Lower leg skin (tissue), 4 donors: ENCODE measurements around the gene LCK. TPM values are rescaled to one million over a fixed set of nuclear protein-coding genes. Genes with fewer than 3 reads are reported as not detected.
"Not testable (repeated sequence)": the region's sequence is repeated elsewhere in the genome, so short reads cannot be mapped to it uniquely, and the experiment has no call there.

Experiments
- DNase-seq, 2 donors: peaks; one replicate each; pipeline ENCODE4 v3.0.0-alpha.2; 2019; ENCODE audit warnings: low spot score in 2 of 2
- H3K4me3 ChIP-seq: fragments of 200-600 bp; sonication (generic); 2 replicates; pipeline ENCODE4 v1.5.1; 2017; ENCODE audit warnings: mild to moderate bottlenecking, low read depth; ENCODE audit not compliant: poor library complexity, severe bottlenecking
- POLR2A ChIP-seq, 2 donors: fragments of 450-650 bp; IDR thresholded peaks; one replicate each; pipeline ENCODE4 v1.6.1; 2016 to 2017; ENCODE audit warnings: antibody characterized with exemption in 2 of 2, mild to moderate bottlenecking in 1 of 2, moderate library complexity in 1 of 2
- WGBS, 2 donors: methylation state at CpG; one replicate each; pipeline ENCODE4 v1.1.5; 2018; 5-methylcytosine and 5-hydroxymethylcytosine counted together
- intact Hi-C: fragments of 100-400 bp; cut with DNase I; formaldehyde crosslinking; loops from one replicate; pipeline ENCODE4 v1.15.0; 2023; ENCODE audit warnings: low total_unique reads
- total RNA-seq, 4 donors: library from RNA; depleted of rRNA; stranded (reverse); fragments of >200 nt; gene quantifications; one replicate each; pipeline ENCODE4 v1.1.0, GENCODE V29; 2016
- TF ChIP-seq, protein P1 (sequence below), 3 donors: fragments of 450-650 bp; IDR thresholded peaks; one replicate each; pipeline ENCODE4 v1.5.1; 2016; ENCODE audit warnings: antibody characterized with exemption in 3 of 3, mild to moderate bottlenecking in 3 of 3, moderate library complexity in 2 of 3

LCK gene
- total RNA-seq, 4 donors from 2014 or later: 0.25 to 3.0 (median 2.0) TPM

DNA sequence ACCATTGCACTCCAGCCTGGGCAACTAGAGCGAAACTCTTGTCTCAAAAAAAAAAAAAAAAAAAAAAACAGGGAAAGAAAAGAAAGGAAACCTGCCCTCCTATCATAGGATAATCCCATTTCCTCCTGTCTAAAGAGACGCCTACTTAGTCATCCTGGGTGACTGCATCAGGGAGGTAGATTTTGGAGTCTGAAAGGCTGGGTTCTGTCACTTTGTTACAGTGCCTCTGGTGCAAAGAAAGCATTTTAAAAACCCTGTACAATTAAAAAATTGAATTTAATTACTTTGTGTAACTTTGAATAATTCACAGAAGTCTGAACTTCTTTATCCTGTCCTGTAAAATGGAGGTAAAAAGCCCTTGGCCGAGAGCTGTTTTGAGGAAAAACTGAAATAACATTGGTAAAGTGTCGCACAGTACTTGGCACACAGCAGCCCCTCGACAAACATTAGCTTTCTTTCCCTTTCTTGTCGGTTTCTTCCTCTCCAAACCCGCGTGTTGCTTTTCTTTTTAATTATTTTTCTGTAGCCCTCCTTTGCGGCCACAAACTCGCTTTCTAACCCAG lies 40.2 kb downstream of the LCK start:
- no peak for DNase-seq
- intact Hi-C loops: no loop called here
- peak overlapping the region; percentile 69 for H3K4me3 ChIP-seq
- WGBS, 2 donors: 44 to 51% methylated on average over 10 of the region's 10 CpGs
- no peak for TF ChIP-seq POLR2A (IDR thresholded peaks at IDR 0.05)
- TF ChIP-seq, protein P1, sequence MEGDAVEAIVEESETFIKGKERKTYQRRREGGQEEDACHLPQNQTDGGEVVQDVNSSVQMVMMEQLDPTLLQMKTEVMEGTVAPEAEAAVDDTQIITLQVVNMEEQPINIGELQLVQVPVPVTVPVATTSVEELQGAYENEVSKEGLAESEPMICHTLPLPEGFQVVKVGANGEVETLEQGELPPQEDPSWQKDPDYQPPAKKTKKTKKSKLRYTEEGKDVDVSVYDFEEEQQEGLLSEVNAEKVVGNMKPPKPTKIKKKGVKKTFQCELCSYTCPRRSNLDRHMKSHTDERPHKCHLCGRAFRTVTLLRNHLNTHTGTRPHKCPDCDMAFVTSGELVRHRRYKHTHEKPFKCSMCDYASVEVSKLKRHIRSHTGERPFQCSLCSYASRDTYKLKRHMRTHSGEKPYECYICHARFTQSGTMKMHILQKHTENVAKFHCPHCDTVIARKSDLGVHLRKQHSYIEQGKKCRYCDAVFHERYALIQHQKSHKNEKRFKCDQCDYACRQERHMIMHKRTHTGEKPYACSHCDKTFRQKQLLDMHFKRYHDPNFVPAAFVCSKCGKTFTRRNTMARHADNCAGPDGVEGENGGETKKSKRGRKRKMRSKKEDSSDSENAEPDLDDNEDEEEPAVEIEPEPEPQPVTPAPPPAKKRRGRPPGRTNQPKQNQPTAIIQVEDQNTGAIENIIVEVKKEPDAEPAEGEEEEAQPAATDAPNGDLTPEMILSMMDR (IDR thresholded peaks at IDR 0.05): no peak

DNA sequence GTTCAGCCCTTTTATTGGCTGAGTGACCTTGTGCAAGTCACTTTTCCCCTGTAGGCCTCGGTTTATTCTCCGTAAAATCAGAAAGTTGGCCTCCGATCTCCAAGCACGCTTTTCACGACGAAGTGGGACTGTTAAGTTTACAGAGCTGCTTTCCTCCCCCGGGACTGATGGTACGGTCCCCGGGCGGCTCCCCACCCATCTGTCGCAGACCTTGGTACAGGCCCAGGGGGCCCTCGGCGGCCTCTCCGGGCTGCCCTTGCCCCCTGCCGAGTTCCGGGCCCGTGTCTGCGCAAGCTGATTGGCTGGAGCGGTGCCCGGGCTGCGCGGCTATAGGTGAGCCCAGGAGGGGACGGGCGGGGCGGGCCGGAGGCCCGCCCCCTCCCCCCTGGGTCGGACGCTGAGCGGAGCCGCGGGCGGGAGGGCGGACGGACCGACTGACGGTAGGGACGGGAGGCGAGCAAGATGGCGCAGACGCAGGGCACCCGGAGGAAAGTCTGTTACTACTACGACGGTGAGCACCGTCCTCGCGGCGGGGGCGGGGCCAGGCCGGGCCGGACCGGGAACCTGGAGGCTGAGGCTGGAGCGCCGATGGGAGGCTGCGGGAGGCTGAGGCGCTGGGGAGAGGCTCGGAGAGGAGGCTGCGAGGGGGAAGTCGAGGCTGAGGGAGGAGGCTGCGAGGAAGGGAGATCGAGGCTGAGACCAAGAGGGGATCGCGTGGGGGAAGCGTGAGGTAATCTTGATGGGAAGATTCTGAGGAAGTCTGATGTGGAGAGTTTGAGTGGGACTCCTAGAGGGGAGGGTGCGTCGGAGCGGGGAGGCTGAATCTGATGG lies 40.9 kb downstream of the LCK start, which contains the start of gene HDAC1:
Gene HDAC1 (plus strand): TSS at position 376 of the 831 bp plus-strand sequence. CDS start 87 bp downstream, at position 463.
- peak within 1 kb of the TSS; percentile 69 for H3K4me3 ChIP-seq
- DNase-seq: peak; percentile 91 to 99
- intact Hi-C loops: no loop called here
- TF ChIP-seq, protein P1 (IDR thresholded peaks at IDR 0.05): no peak
- TF ChIP-seq POLR2A (IDR thresholded peaks at IDR 0.05): no peak
- WGBS, 2 donors: 0 to 1% methylated on average over 35 to 58 of the region's 67 CpGs

DNA sequence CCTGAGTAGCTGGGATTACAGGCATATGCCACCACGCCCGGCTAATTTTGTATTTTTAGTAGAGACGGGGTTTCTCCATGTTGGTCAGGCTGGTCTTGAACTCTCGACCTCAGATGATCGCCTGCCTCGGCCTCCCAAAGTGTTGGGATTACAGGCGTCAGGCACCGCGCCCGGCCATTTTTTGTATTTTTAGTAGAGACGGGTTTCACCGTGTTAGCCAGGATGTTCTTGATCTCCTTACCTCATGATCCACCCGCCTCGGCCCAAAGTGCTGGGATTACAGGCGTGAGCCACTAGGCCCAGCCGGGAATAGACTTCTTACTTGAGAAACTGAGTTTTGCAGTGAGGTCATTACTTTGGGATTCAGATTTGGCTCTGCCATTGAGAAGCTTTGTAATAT lies 47.1 kb downstream of the LCK start:
- H3K4me3 ChIP-seq, intact Hi-C loops, DNase-seq: not testable (repeated sequence)
- 95 to 97% methylated on average over 16 of the region's 16 CpGs for WGBS, 2 donors

DNA sequence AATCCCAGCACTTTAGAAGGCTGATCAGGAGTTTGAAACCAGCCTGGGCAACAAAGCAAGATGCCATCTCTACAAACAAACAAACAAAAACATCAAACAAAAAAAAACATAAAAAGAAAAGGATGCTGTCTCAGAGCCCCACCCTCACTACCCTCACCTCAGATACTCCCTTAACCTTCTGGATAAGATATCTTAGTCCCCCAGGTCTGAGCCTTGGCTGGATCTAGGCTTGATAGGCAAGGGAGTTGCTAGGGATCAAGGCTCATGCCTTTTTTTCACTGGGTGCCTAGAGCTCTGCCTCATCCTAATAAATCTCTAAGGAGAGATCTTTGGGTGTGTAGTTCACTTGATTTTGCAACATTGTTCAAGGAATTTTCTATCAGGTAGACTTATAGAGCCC lies 48.3 kb downstream of the LCK start:
- intact Hi-C loops: no loop called here
- H3K4me3 ChIP-seq: no peak overlapping the region
- TF ChIP-seq, protein P1 (IDR thresholded peaks at IDR 0.05): no peak
- TF ChIP-seq POLR2A (IDR thresholded peaks at IDR 0.05): no peak
- no peak for DNase-seq

DNA sequence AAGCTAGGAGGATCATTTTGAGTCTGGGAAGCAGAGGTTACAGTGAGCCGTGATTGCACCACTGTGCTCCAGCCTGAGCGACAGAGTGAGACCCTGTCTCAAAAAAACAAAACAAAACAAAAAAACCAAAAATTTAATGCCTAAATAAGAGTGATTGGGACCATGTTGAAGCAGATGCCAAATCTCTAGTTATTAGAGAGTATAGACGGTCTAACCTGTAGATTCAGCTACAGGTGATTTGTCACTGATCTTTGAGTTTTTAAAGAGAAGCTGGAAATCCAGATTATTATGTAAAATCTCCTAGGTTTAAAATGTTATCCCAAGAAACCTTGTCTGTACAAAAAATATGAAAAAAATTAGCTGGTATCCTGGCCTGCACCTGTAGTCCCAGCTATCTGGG lies 52.3 kb downstream of the LCK start:
- no peak for DNase-seq

More for the DNA sequence above, 52.3 kb downstream of the LCK start:
- WGBS, 2 donors: 97% methylated on average over 3 of the region's 3 CpGs
- no peak overlapping the region for H3K4me3 ChIP-seq
- no peak for TF ChIP-seq POLR2A (IDR thresholded peaks at IDR 0.05)
- TF ChIP-seq, protein P1 (IDR thresholded peaks at IDR 0.05): no peak
- intact Hi-C loops: no loop called here
